Myocyte (in vitro differentiated cells): Measurements from ENCODE around the gene SIRPA. TPM values are rescaled to one million over a fixed set of nuclear protein-coding genes. Genes with fewer than 3 reads are reported as not detected.
A peak's percentile ranks its signal among the peaks of the same experiment; 100 is the strongest.

Source experiments
- DNase-seq: peaks from one replicate; pipeline ENCODE4 v3.0.0-alpha.2; 2012; ENCODE audit warnings: low read depth
- total RNA-seq: library from RNA; depleted of rRNA; stranded (reverse); fragments of >200 nt; gene quantifications from 2 replicates; pipeline ENCODE4 v1.2.3, GENCODE V29; 2014

Gene SIRPA
- total RNA-seq, 1 donor from 2014 or later: 2.9 TPM

DNA sequence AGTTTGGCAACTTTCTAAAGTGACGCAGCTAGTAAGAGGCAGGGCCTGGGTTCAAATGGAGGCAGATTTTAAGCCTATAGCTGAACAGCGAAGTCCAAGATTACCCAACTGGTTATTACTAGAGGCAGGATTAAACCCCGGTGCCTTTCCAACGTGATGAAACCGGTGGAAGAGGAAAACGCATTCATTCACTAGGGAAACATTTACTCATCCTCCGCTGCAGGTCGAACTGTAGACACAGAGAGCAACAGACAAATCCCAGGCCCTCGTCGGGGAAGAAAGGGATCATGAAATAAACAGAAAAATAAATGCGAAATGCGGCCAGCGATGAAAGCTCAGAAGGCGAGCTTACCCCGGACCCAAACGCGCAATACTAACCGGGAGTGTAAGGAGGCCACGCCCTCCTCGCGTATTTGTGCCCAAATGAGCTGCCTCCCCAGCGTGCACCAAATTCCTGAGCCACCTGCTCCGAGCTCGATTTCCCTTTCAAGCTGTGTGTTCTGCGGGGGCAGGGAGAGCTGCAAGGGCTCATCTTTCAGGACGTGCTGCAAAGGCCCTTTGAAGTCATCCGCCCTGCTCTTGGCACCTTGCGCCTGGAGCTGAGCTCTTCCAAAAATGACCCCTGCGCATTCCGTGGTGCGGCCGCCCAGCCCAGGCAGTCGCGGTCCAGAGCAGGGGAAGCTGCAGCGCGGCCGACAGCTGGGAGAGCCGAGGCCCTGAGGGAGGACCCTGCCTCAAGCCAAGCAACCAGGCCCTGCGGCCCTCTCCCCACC, 51.7 kb downstream of the SIRPA start:
- peak; percentile 81 for DNase-seq

DNA sequence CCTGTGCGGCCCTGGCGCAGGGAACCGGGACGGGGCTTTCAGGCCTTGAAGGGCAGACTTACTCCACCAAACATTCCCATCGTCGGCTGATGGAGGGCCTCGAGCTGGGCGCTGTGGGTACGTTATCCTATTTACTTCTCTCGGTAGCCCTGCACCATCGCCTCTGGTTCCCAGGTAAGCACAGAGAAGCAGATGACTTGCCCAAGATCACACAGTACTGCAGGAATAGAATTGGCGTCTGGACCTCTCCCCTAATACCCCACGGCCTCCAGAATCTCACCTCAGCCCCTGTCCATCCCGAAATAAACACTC, 52.3 kb downstream of the SIRPA start:
- no peak for DNase-seq

GRCh38 chr20:1949347-1950100, 54.3 kb downstream of the SIRPA start:
- no peak for DNase-seq

DNA sequence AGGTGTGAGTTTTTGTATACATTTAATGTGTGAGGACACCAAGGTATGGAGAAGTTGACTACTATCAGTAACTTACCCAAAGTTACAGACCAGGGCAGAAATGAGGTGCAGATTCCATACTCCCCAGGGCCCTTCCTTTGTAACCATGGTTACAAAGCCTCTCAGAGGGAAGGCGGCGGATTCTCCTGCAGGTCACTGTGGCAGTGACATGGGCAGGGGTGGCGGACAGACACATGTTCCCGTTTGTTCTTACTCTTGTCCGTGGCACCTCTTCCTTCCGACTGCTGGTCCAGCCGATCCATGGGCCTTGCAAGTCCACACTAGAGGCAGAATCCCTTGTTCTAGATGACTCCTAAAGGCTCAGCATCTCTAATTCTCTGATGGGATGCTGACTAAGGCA, 55.6 kb downstream of the SIRPA start:
- no peak for DNase-seq

DNA sequence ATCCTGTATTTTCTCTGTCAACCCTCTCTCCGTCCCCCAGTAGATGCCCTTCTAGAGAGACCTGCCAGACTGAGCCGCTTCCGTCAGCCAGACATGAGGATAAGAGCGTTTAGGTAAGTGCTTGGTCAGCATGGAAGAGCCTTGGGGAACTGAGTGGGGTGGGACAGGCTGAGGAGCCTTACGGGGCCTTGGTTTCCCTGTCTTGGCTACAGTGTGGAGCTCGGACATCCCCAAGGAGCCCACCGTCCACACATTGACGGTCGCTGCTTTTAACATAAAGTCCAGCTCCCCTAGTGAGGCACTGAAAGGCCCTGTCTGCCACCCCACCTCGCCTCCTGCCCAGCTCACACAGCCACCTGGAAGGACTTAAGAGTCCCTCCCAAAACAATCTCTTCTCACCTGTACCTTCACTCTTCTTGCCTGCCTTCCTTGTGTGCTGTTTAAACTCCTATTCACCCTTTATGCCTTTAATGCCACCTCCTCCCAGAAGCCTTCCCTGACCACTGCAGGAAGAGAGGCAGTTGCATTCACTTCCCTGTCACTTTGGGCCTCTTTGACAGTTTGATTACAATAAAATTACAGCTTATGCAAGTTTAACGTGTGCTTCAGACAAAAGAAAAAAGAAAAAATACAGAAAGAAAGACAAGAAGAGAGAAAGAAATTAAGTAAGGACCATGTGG, 56.4 kb downstream of the SIRPA start:
- DNase-seq: no peak

- no peak for DNase-seq
Observed at GRCh38 chr20:1952737-1953530, 57.7 kb downstream of the SIRPA start.

GRCh38 chr20:1953621-1954020, 58.4 kb downstream of the SIRPA start:
- no peak for DNase-seq

GRCh38 chr20:1955217-1955616, 60.0 kb downstream of the SIRPA start:
- no peak for DNase-seq

DNA sequence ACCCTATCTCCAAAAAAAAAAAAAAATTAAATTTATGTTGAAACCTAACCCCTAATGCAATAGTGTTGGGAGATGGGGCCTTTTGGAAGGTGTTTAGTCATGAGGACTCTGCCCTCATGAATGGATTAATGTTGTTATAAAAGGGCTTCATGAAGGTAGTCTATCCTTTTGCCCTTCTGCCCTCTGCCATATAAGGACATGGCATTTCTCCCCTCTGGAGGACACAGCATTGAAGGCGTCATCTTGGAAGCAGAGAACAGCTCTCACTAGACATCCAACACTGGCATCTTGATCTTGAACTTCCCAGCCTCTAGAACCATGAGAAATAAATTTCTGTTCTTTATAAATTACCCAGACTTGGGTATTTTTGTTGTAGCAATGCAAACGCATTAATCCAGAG, 63.2 kb downstream of the SIRPA start:
- DNase-seq: no peak

GRCh38 chr20:1959156-1959555, 63.9 kb downstream of the SIRPA start:
- DNase-seq: no peak

GRCh38 chr20:1961374-1961773, 66.2 kb downstream of the SIRPA start:
- DNase-seq: peak; percentile 6

DNA sequence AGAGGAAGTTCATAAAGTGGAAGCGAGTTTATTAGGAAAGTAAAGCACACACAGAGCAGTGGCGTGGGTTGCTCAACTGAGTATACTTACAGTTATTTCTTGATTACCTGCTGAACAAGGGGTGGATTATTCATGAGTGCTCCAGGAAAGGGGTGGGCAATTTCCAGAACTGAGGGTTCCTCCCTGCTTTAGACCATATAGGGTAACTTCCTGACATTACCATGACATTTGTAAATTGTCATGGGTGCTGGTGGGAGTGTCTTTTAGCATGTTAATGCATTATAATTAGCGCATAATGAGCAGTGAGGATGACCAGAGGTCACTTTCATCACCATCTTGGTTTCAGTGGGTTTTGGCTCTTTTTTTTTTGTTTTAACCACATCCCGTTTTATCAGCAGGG, 68.9 kb downstream of the SIRPA start:
- no peak for DNase-seq

GRCh38 chr20:1964659-1965405, 69.6 kb downstream of the SIRPA start:
- no peak for DNase-seq

GRCh38 chr20:1965520-1966351, 70.5 kb downstream of the SIRPA start:
- peak; percentile 62 for DNase-seq

- no peak for DNase-seq
Observed at GRCh38 chr20:1968964-1969363, 73.8 kb downstream of the SIRPA start.

DNA sequence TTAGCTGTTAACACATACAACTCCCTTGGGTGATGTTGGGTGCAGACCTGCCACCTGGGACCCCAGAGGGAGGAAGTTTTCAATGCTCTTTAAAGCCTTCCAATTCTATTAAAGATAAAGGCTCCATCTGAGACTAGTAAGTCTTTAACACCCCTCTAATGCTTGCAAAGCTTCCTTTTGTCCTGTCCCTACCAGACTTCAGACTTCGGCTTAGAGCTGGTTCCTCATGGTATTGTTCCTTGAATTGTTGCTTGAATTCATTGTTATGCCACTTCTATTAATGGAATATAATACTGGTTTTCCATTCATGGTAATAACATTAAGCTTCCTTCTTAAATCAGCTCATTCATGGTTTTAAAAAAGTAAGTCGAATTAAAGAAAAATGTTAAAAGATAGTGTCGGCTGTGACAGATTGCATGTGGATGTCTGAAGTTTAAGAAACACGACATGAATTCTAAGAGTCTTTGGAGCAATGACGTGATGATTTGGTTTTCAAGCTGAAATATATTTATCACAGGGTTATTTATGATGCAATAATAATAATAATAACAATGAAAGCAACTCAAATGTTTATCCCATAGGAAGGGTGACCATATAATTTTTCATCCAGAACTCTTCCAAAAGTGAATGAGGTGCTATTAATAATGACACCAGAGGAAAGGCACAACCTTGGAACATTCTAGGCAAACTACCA, 76.8 kb downstream of the SIRPA start:
- DNase-seq: no peak

DNA sequence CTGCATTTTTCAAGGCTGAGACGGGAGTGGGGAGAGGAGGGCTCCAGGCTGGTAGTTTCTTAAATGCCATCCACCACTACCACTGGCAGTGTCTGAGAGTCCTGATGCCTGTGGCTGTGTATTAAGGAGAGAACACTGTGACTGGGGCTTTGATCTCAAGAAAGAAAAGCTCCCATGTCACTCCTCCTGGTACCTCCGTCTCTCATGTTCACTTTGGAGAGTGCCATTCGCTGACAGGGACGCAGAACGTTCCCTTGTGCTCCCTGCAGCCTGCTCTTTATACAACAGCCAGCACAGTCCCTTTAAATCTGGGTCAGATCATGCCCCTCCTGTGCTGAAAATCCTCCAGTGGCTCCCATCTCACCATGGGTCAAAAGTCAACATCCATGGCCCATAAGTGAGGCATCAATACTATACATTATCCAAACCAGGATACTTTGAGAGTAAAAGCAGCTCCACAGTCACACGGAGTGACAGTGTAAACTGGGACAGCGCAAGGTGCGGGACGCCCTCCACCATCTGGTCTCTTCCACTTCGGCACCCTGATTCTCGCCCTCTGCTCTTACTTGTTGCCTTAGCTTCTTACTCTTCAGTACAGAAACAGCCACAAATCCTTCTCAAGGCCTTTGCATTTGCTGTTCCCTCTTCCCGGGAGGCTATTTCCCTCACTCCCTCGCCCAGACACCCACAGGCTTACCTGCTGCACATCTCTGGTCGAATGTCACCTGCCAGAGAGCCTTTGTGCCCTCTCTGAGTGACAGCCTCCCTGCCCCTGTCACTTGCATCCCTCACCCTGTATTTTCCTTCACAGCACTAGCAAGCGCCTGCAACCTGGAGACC, 78.6 kb downstream of the SIRPA start:
- no peak for DNase-seq

DNA sequence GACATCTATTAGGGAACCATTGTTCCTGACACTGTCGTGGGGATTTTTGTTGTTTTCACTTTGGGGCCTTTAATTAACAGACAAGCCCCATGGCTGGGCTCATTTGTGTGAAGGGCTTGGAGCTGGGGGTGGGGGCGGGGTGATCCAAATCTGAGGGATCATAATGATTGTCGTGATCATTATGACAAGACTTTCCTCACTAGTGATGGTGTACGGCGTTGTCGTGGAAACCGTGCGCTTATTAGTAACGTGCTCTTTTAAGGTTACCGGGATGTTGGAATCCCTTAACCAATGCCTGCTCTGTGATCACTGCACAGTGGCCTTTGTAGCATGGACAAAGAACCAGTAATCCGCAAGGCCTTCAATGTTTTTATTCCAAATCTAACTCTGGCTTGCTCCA, 80.1 kb downstream of the SIRPA start:
- DNase-seq: no peak
